GM23248 (cell line): Measurements from ENCODE around the gene RNF214.

Experiments
- EZH2 ChIP-seq: fragments of 200-600 bp; sonication (generic); IDR thresholded peaks from 2 replicates; pipeline ENCODE4 v1.6.1; 2018; ENCODE audit warnings: antibody characterized with exemption, mild to moderate bottlenecking; ENCODE audit not compliant: insufficient read depth, poor library complexity, severe bottlenecking
- EZH2phosphoT487 ChIP-seq: fragments of 200-600 bp; sonication (generic); IDR thresholded peaks from 2 replicates; pipeline ENCODE4 v1.6.1; 2018; ENCODE audit warnings: antibody characterized with exemption, moderate library complexity, mild to moderate bottlenecking, low read depth; ENCODE audit not compliant: insufficient read depth

GRCh38 chr11:117334896-117335295, 102.4 kb downstream of the RNF214 start:
- TF ChIP-seq EZH2 (no peak), EZH2phosphoT487 (no peak)
